Esophagus muscularis mucosa (tissue), 4 donors: ENCODE measurements around the gene PRKCB. TPM values are rescaled to one million over a fixed set of nuclear protein-coding genes. Genes with fewer than 3 reads are reported as not detected.

Experiments used
- DNase-seq: peaks from one replicate; pipeline ENCODE4 v3.0.0-alpha.2; 2017; ENCODE audit errors: extremely low spot score
- H3K27ac ChIP-seq, 4 donors: fragments of 200-600 bp; sonication (generic); replicated peaks in 1 of 4; 1 replicate in 3 of 4; 2 replicates in 1 of 4; pipeline ENCODE4 v1.5.1; 2016 to 2019; ENCODE audit warnings: mild to moderate bottlenecking in 1 of 4
- H3K27me3 ChIP-seq, 4 donors: fragments of 200-600 bp; sonication (generic); one replicate each; pipeline versions ENCODE4 v1.5.1 to v1.6.0; 2016 to 2019
- H3K36me3 ChIP-seq, 4 donors: fragments of 200-600 bp; sonication (generic); one replicate each; pipeline ENCODE4 v1.5.1; 2016 to 2019
- H3K4me1 ChIP-seq, 4 donors: fragments of 200-600 bp; sonication (generic); one replicate each; pipeline ENCODE4 v1.5.1; 2016 to 2019
- H3K4me3 ChIP-seq, 4 donors: fragments of 200-600 bp; sonication (generic); 1 replicate in 2 of 4; 2 replicates in 2 of 4; pipeline ENCODE4 v1.5.1; 2016 to 2019; ENCODE audit warnings: mild to moderate bottlenecking in 4 of 4, moderate library complexity in 1 of 4
- H3K9me3 ChIP-seq, 4 donors: fragments of 200-600 bp; sonication (generic); 1 replicate in 3 of 4; 2 replicates in 1 of 4; pipeline ENCODE4 v1.5.1; 2016 to 2019
- CTCF ChIP-seq, 3 experiments: fragments of 200-600 bp in 2 of 3; fragments of 450-650 bp in 1 of 3; sonication (generic) in 2 of 3; IDR thresholded peaks; one replicate each; pipeline ENCODE4 v1.5.1; 2017 to 2019; ENCODE audit warnings: antibody characterized with exemption in 3 of 3, mild to moderate bottlenecking in 2 of 3, moderate library complexity in 1 of 3
- EP300 ChIP-seq: sonication (generic); formaldehyde crosslinking; IDR thresholded peaks from one replicate; pipeline ENCODE4 v1.6.1; 2017; ENCODE audit warnings: antibody characterized with exemption
- POLR2A ChIP-seq: fragments of 450-650 bp; IDR thresholded peaks from one replicate; pipeline ENCODE4 v1.6.1; 2017; ENCODE audit warnings: antibody characterized with exemption, moderate library complexity, mild to moderate bottlenecking, low read depth
- POLR2AphosphoS5 ChIP-seq, 2 donors: sonication (generic); formaldehyde crosslinking; IDR thresholded peaks; one replicate each; pipeline ENCODE4 v1.6.1; 2017; ENCODE audit warnings: antibody characterized with exemption in 2 of 2
- WGBS: methylation state at CpG from one replicate; pipeline ENCODE4 v1.1.5; 2018; 5-methylcytosine and 5-hydroxymethylcytosine counted together
- intact Hi-C: fragments of 100-400 bp; cut with DNase I; formaldehyde crosslinking; loops from one replicate; pipeline ENCODE4 v1.15.1; 2023
- total RNA-seq, 4 donors: library from RNA; depleted of rRNA; stranded (reverse); fragments of >200 nt; gene quantifications; one replicate each; pipeline versions ENCODE4 v1.1.0 to v1.2.1, GENCODE V29; 2016

The PRKCB gene
- total RNA-seq, 4 donors from 2014 or later: 5.8 to 15.6 (median 9.7) TPM

- no peaks in the 10 kb centered on the region for H3K36me3 ChIP-seq
- WGBS: 62% methylated on average over 5 of the region's 5 CpGs
- intact Hi-C loops: no loop called here
Observed at GRCh38 chr16:24015923-24016322, 180.1 kb downstream of the PRKCB start.

GRCh38 chr16:24018485-24018884 lies 182.7 kb downstream of the PRKCB start:
- TF ChIP-seq POLR2A: no peak
- no peak for TF ChIP-seq POLR2AphosphoS5 (IDR thresholded peaks at IDR 0.05)
- TF ChIP-seq EP300: no peak
- TF ChIP-seq CTCF (IDR thresholded peaks at IDR 0.05): no peak
- H3K9me3 ChIP-seq: no peaks in the 10 kb centered on the region
- intact Hi-C loops: no loop called here
- DNase-seq: no peak
- no peak overlapping the region for H3K4me3 ChIP-seq
- peaks cover 0 to under 1% (median 0%) of the 10 kb centered on the region in 4 donors for H3K27me3 ChIP-seq
- H3K27ac ChIP-seq: no peak overlapping the region
- no peaks in the 10 kb centered on the region for H3K36me3 ChIP-seq
- H3K4me1 ChIP-seq: no peaks in the 10 kb centered on the region
- 78% methylated on average over 7 of the region's 7 CpGs for WGBS

More at GRCh38 chr16:24015923-24016322, 180.1 kb downstream of the PRKCB start:
- Histone ChIP-seq H3K4me3 (no peak overlapping the region), H3K9me3 (no peaks in the 10 kb centered on the region), H3K4me1 (no peaks in the 10 kb centered on the region), H3K27ac (no peak overlapping the region), H3K27me3 (no peaks in the 10 kb centered on the region)
- TF ChIP-seq CTCF (IDR thresholded peaks at IDR 0.05): no peak
- no peak for TF ChIP-seq POLR2AphosphoS5 (IDR thresholded peaks at IDR 0.05)
- no peak for TF ChIP-seq POLR2A
- no peak for TF ChIP-seq EP300
- DNase-seq: no peak

GRCh38 chr16:24022797-24023196 lies 187.0 kb downstream of the PRKCB start:
- intact Hi-C loops: no loop called here

GRCh38 chr16:24023621-24024020 lies 187.8 kb downstream of the PRKCB start:
- WGBS: 81% methylated on average over 6 of the region's 6 CpGs
- no peak overlapping the region for H3K27ac ChIP-seq
- no peaks in the 10 kb centered on the region for H3K9me3 ChIP-seq
- no peak overlapping the region for H3K4me3 ChIP-seq
- H3K36me3 ChIP-seq: no peaks in the 10 kb centered on the region
- peaks cover 0 to 20% (median 0%) of the 10 kb centered on the region in 4 donors for H3K27me3 ChIP-seq
- H3K4me1 ChIP-seq: no peaks in the 10 kb centered on the region
- DNase-seq: no peak
- intact Hi-C loops: no loop called here
- no peak for TF ChIP-seq CTCF (IDR thresholded peaks at IDR 0.05)
- TF ChIP-seq POLR2A: no peak
- no peak for TF ChIP-seq EP300
- no peak for TF ChIP-seq POLR2AphosphoS5 (IDR thresholded peaks at IDR 0.05)

More at GRCh38 chr16:24022797-24023196, 187.0 kb downstream of the PRKCB start:
- DNase-seq: no peak
- no peak for TF ChIP-seq POLR2A
- no peak for TF ChIP-seq POLR2AphosphoS5 (IDR thresholded peaks at IDR 0.05)
- no peak for TF ChIP-seq CTCF (IDR thresholded peaks at IDR 0.05)
- TF ChIP-seq EP300: no peak
- Histone ChIP-seq H3K27ac (no peak overlapping the region), H3K36me3 (no peaks in the 10 kb centered on the region), H3K4me3 (no peak overlapping the region), H3K9me3 (no peaks in the 10 kb centered on the region), H3K27me3 (peaks cover 0 to 20% (median 0%) of the 10 kb centered on the region in 4 donors), H3K4me1 (no peaks in the 10 kb centered on the region)
- 93% methylated on average over 3 of the region's 3 CpGs for WGBS

- peaks cover 0 to 20% (median 0%) of the 10 kb centered on the region in 4 donors for H3K27me3 ChIP-seq
- TF ChIP-seq POLR2AphosphoS5 (IDR thresholded peaks at IDR 0.05) (no peak), EP300 (no peak), POLR2A (no peak), CTCF (IDR thresholded peaks at IDR 0.05) (no peak)
- intact Hi-C loops: no loop called here
- 82% methylated on average over 7 of the region's 7 CpGs for WGBS
- H3K4me1 ChIP-seq: no peaks in the 10 kb centered on the region
- no peaks in the 10 kb centered on the region for H3K36me3 ChIP-seq
- H3K4me3 ChIP-seq: no peak overlapping the region
- no peaks in the 10 kb centered on the region for H3K9me3 ChIP-seq
- H3K27ac ChIP-seq: no peak overlapping the region
- no peak for DNase-seq
Observed at GRCh38 chr16:24024971-24025370, 189.2 kb downstream of the PRKCB start.
